Measurements from ENCODE around the gene MYO16. TPM values are rescaled to one million over a fixed set of nuclear protein-coding genes. Genes with fewer than 3 reads are reported as not detected.
"Not testable (repeated sequence)": the region's sequence is repeated elsewhere in the genome, so short reads cannot be mapped to it uniquely, and the experiment has no call there.

The MYO16 gene
- total and polyA plus RNA-seq, 8 donors = 0.03 to 0.47 (median 0.16) TPM

DNA sequence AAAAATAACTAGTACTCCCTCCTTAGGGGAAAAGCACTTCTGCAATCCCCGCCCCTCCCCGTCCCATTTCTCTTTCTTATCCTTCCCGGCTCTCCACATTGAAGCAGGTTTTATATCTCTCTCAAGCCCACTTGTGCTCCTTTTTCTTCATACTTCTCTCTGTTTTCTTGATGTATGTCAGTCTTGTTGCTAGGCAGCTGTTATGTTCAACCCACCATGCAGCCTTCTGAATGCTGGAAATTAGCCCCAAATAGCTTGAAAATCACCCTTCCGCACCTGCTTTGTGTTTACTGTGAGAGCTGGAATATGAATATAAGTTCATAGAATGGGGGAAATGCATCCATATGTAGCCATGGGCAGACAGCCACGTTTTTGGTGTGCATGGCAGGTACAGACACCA, 461.4 kb downstream of the MYO16 start:
- Histone ChIP-seq H3K4me1 (no peaks in the 10 kb centered on the region), H3K36me3 (no peaks in the 10 kb centered on the region), H3K4me3 (no peak overlapping the region), H3K27ac (no peak overlapping the region), H3K27me3 (no peaks in the 10 kb centered on the region), H3K9me3 (no peaks in the 10 kb centered on the region)
- TF ChIP-seq, protein P1, sequence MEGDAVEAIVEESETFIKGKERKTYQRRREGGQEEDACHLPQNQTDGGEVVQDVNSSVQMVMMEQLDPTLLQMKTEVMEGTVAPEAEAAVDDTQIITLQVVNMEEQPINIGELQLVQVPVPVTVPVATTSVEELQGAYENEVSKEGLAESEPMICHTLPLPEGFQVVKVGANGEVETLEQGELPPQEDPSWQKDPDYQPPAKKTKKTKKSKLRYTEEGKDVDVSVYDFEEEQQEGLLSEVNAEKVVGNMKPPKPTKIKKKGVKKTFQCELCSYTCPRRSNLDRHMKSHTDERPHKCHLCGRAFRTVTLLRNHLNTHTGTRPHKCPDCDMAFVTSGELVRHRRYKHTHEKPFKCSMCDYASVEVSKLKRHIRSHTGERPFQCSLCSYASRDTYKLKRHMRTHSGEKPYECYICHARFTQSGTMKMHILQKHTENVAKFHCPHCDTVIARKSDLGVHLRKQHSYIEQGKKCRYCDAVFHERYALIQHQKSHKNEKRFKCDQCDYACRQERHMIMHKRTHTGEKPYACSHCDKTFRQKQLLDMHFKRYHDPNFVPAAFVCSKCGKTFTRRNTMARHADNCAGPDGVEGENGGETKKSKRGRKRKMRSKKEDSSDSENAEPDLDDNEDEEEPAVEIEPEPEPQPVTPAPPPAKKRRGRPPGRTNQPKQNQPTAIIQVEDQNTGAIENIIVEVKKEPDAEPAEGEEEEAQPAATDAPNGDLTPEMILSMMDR (IDR thresholded peaks at IDR 0.05) = no peak
- DNase-seq (no peak), FAIRE-seq (no peak), ATAC-seq (no peak)
- 59 to 68% methylated on average over 5 of the region's 5 CpGs for WGBS, 2 donors
- intact Hi-C loops (cut with DNase I) = no loop called here

DNA sequence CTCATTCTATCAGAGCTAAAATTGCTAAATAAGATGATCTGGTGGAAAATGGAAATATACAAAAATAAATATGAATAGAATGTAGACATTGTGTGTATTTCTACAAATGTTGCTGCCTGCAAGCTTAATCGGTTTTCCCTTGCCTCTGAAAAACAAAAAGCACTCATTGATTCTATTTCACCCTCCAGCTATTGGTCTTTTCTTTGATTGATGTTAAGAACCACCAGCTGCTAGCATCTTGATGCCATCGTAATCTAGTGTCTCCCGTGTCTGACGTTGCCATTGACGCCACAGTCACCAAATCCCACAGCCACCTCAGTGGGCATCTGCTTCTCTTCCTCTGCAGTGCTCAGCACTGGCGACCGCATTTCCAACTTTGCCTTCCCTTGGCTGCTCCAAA, 461.8 kb downstream of the MYO16 start:
- no peak for DNase-seq
- TF ChIP-seq, protein P1 (IDR thresholded peaks at IDR 0.05) = no peak
- no peak for FAIRE-seq
- intact Hi-C loops (cut with DNase I) = no loop called here
- Histone ChIP-seq H3K36me3 (no peaks in the 10 kb centered on the region), H3K9me3 (no peaks in the 10 kb centered on the region), H3K27ac (no peak overlapping the region), H3K4me3 (no peak overlapping the region), H3K27me3 (no peaks in the 10 kb centered on the region), H3K4me1 (no peaks in the 10 kb centered on the region)
- ATAC-seq = no peak
- 67 to 80% methylated on average over 7 of the region's 7 CpGs for WGBS, 2 donors

DNA sequence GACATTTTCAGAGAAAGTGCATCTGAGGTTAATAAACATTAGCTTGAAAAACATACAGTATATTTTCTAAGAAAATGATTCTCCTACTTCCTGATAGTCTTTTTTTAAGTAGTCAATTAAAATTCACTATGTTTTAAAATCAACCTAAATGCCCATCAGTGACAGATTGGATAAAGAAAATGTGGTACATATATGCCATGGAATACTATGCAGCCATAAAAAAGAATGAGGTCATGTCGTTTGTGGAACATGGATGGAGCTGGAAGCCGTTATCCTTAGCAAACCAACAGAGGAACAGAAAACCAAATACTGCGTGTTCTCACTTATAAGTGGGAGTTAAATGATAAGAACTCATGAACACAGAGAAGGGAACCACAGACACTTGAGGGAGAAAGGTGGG, 462.8 kb downstream of the MYO16 start:
- H3K27me3 ChIP-seq; H3K4me3 ChIP-seq; H3K36me3 ChIP-seq; ATAC-seq; H3K27ac ChIP-seq; DNase-seq; H3K9me3 ChIP-seq; H3K4me1 ChIP-seq; intact Hi-C loops (cut with DNase I); FAIRE-seq: not testable (repeated sequence)
- 56 to 64% methylated on average over 3 of the region's 3 CpGs for WGBS, 2 donors

DNA sequence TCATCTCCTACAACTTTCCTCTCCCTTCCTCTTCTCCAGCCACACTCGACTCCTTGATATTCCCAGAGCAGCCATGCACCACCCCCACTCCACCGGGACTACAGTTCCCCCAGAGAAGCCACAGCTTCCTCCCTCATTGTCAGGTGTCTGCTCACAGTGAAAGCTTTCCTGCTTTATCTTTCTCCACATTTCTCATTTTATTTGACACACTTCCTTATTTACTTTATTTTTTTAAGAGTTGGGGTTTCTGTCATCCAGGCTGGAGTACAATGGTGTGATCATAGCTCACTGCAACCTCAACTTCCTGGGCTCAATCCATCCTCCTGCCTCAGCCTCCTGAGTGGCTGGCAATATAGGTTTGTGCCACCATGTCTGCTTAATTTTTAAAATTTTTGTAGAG, 464.6 kb downstream of the MYO16 start:
- TF ChIP-seq, protein P1 (IDR thresholded peaks at IDR 0.05) = no peak
- 38 to 47% methylated on average over 2 of the region's 2 CpGs for WGBS, 2 donors
- no peaks in the 10 kb centered on the region for H3K4me1 ChIP-seq
- H3K36me3 ChIP-seq = no peaks in the 10 kb centered on the region
- H3K27me3 ChIP-seq = no peaks in the 10 kb centered on the region
- no peak overlapping the region for H3K4me3 ChIP-seq
- no peak for ATAC-seq
- H3K27ac ChIP-seq = no peak overlapping the region
- intact Hi-C loops (cut with DNase I) = no loop called here
- no peaks in the 10 kb centered on the region for H3K9me3 ChIP-seq
- no peak for FAIRE-seq
- DNase-seq = no peak

DNA sequence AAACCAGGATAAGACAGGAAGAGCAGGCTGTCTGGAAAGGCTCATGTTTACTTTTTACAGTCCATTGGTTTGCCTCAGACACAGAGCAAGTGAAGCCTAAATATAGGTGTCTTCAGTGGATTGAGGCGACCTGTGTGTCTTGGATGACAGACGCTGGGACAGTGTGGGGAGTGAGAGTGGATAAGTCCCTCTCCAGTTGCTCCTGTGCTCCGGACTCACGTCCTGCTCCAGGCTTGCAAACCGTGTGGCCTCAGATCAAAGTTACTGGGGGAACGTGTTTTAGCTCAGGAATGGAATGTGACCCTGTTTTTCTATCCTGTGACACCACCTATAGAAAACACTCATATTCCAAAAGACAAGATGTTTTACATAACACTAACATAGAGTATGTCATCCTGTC, 465.7 kb downstream of the MYO16 start:
- H3K9me3 ChIP-seq = no peaks in the 10 kb centered on the region
- ATAC-seq (no peak), FAIRE-seq (no peak), DNase-seq (no peak)
- H3K4me3 ChIP-seq = no peak overlapping the region
- H3K36me3 ChIP-seq = no peaks in the 10 kb centered on the region
- H3K27ac ChIP-seq = no peak overlapping the region
- 25 to 50% methylated on average over 6 of the region's 6 CpGs for WGBS, 2 donors
- TF ChIP-seq, protein P1 (IDR thresholded peaks at IDR 0.05) = no peak
- H3K27me3 ChIP-seq = no peaks in the 10 kb centered on the region
- no peaks in the 10 kb centered on the region for H3K4me1 ChIP-seq
- intact Hi-C loops (cut with DNase I) = no loop called here

DNA sequence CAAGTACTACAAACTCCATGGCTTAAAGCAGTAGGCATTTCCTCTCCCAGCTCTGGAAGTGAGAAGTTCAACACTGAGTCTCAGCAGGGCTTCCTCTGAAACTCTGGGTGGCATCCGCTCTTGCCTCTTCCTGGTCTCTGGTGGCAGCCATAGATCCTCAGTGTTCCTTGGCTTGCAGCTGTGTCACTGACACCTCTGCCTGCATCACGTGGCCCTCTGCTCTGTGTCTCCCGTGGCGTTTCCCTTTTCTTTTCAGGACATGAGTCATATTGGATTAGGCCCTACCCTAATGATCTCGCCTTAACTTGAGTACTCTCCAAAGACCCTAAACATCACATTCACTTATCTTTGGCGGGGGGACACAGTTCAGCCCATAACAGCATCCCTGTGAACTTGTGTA, 466.7 kb downstream of the MYO16 start:
- 50 to 68% methylated on average over 6 of the region's 6 CpGs for WGBS, 2 donors

More for the DNA sequence above, 466.7 kb downstream of the MYO16 start:
- no peak overlapping the region for H3K27ac ChIP-seq
- FAIRE-seq = no peak
- no peaks in the 10 kb centered on the region for H3K36me3 ChIP-seq
- H3K4me1 ChIP-seq = no peaks in the 10 kb centered on the region
- H3K27me3 ChIP-seq = no peaks in the 10 kb centered on the region
- H3K9me3 ChIP-seq = no peaks in the 10 kb centered on the region
- H3K4me3 ChIP-seq = no peak overlapping the region
- intact Hi-C loops (cut with DNase I) = no loop called here
- TF ChIP-seq, protein P1 (IDR thresholded peaks at IDR 0.05) = no peak
- no peak for DNase-seq
- no peak for ATAC-seq
